Kidney tubule cell (primary cell): ENCODE results near the gene VPS33B.

Source experiments
- DNase-seq: peaks from one replicate; pipeline ENCODE4 v3.0.0-alpha.2; 2018; ENCODE audit warnings: low spot score

Gene VPS33B

GRCh38 chr15:90979582-90979981 is 42.8 kb downstream of the VPS33B start:
- no peak for DNase-seq

GRCh38 chr15:90974216-90974615 is 48.2 kb downstream of the VPS33B start:
- no peak for DNase-seq

GRCh38 chr15:90972133-90972532 is 50.3 kb downstream of the VPS33B start:
- no peak for DNase-seq

GRCh38 chr15:90970274-90970673 is 52.1 kb downstream of the VPS33B start:
- DNase-seq = no peak

- no peak for DNase-seq
These were observed 54.0 kb downstream of the VPS33B start for GRCh38 chr15:90968434-90968833.

GRCh38 chr15:90967206-90967605 is 55.2 kb downstream of the VPS33B start:
- no peak for DNase-seq

- no peak for DNase-seq
These were observed 56.1 kb downstream of the VPS33B start for GRCh38 chr15:90966262-90966661.

GRCh38 chr15:90962021-90962420 is 60.4 kb downstream of the VPS33B start:
- DNase-seq = no peak

GRCh38 chr15:90960298-90961091 is 61.9 kb downstream of the VPS33B start:
- no peak for DNase-seq

GRCh38 chr15:90959894-90960293 is 62.5 kb downstream of the VPS33B start:
- no peak for DNase-seq

- no peak for DNase-seq
These were observed 63.3 kb downstream of the VPS33B start for GRCh38 chr15:90959028-90959595.

- no peak for DNase-seq
These were observed 64.6 kb downstream of the VPS33B start for GRCh38 chr15:90957791-90958190.

- peak; percentile 47 for DNase-seq
These were observed 65.2 kb downstream of the VPS33B start for GRCh38 chr15:90957031-90957790.

GRCh38 chr15:90956274-90957030 is 65.9 kb downstream of the VPS33B start:
- DNase-seq = peak; percentile 78

GRCh38 chr15:90955624-90956273 is 66.6 kb downstream of the VPS33B start:
- no peak for DNase-seq

- peak; percentile 95 for DNase-seq
These were observed 67.4 kb downstream of the VPS33B start, which contains the start of gene RCCD1 for GRCh38 chr15:90954712-90955623. Gene RCCD1, plus strand, starts transcription at chr15:90954884. Its CDS starts 1,851 bp downstream, at chr15:90956735.

- DNase-seq = no peak
These were observed 68.3 kb downstream of the VPS33B start for GRCh38 chr15:90953947-90954711.

GRCh38 chr15:90952901-90953677 is 69.3 kb downstream of the VPS33B start:
- DNase-seq = no peak

- no peak for DNase-seq
These were observed 71.7 kb downstream of the VPS33B start for GRCh38 chr15:90950676-90951075.
